ENCODE measurements around the gene HSPB7.
"Not testable (repeated sequence)": the region's sequence is repeated elsewhere in the genome, so short reads cannot be mapped to it uniquely, and the experiment has no call there.

The HSPB7 gene

DNA sequence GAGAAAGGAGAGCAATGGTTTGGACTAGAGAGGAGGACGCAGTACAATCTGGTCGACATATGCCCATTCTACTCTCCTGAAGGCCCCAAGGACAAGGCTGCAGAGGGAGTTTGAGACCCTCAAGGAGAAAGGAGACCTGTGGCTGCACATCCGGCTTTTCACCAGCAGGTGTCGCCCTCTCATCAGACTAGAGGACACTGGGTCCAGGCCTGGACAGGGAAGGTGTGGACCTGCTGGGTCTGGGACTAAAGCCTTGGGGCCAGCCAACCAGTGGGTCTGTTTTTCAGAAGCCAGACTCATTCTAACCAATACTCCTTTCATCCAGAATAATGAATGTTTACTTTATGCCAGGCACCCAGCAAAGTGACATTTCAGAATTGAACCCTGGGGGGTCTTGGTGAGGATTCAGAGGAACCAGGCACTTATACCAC, 8.8 kb downstream of the HSPB7 start:
- DNase-seq (ENCODE audit: low read depth in 1 of 2, low spot score in 1 of 2), result peak; percentile 44 to 53

DNA sequence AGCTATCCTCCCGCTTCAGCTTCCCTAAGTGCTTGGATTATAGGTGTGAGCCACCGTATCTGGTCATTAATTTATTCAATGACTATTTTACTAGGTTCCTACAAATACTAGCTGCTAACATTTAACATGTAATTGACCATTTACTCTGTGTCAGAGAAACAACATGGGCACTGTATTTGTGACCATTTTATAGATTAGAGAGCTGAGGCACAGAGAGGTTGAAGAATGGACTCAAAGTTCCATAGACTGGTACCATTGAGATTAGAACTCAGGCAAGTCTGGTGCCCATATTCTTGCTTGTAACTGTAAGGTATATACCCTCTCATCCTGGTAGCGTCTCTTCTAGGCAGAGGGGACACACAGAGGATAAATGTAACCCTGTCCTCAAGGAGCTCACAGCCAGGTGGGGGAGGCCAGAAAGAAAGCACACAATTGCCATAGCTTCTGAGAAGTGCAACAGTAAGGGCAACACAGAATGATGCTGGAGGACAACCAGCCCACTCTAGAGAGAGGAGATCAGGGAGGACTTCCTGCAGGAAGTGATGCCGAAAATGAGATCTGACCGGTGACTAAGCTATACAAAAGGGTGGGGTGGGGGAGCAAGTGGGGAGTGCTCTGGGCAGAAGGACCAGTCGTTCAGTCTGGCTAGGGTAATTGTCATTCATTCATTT, 10.0 kb downstream of the HSPB7 start:
- DNase-seq (ENCODE audit: low read depth in 1 of 2, low spot score in 1 of 2), result no peak

DNA sequence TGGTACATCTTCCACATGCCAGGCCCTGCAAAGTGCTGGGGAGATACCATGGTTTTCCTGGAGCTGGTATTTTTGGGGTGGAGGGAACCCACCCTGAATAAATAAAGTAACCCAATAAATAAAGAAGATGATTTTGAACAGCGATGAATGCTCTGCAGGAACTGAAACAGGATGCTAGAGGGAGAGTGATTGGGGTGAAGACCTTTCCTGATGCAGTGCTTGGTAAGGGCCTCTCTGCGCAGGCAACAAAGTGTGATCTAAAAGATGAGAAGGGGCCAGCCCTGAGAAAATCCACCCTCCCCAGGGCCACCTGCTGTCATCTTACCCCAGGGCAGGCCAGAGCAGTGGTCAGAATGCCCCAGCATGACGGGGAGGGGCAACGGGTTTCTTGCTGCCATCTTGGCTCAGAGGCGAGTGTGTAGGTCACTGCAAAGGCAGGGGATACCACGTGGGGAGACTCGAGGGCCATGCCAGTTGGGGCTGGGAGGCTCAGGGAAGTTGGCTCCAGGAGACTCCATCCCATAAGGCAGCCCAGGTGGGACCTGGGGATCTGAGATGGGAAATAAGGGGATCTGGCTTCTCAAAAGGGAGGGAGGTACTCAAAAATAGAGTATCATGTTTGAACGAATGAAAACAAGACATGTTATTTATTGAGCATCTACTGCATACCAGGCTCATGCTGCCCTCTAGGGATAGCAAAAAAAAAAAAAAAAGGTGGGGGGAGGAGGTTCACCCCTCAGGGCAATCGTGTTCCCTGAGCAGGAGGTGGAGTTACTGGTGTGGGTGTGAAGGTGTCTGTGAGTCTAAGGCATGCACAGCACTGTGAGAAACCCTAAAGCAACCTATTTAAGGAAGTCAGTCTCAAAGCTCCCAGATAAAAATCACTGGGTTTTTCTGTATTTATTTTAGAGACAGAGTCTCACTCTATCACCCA, 11.0 kb downstream of the HSPB7 start:
- DNase-seq (ENCODE audit: low read depth in 1 of 2, low spot score in 1 of 2), result no peak

DNA sequence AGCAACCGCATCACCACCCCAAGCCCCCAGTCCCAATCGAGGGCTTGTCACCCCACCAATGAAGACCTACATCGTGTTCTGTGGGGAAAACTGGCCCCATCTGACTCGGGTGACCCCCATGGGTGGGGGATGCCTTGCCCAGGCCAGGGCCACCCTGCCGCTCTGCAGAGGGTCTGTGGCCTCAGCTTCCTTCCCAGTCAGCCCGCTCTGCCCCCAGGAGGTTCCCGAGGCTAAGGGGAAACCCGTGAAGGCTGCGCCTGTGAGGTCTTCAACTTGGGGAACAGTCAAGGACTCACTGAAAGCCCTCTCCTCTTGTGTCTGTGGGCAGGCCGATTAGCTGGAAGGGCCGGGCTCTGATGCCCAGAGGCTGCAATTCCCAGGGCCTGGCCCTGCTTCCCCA, 11.8 kb downstream of the HSPB7 start:
- DNase-seq (ENCODE audit: low read depth in 1 of 2, low spot score in 1 of 2), result no peak

DNA sequence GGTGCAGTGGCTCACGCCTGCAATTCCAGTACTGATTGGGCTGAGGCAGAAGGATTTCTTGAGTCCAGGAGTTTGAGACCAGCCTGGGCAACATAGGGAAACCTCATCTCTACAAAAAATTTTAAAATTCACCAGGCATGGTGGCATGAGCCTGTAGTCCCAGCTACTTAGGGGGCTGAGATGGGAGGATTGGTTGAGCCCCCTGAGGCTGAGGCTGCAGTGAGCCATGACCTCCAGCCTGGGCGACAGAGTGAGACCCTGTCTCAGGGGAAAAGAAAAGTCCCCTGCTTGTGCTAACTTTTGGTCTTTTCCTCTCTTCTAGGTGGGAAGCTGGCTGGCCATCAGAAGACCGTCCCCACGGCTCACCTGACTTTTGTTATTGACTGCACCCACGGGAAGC, 12.2 kb downstream of the HSPB7 start:
- no peak for DNase-seq (ENCODE audit: low read depth in 1 of 2, low spot score in 1 of 2)

DNA sequence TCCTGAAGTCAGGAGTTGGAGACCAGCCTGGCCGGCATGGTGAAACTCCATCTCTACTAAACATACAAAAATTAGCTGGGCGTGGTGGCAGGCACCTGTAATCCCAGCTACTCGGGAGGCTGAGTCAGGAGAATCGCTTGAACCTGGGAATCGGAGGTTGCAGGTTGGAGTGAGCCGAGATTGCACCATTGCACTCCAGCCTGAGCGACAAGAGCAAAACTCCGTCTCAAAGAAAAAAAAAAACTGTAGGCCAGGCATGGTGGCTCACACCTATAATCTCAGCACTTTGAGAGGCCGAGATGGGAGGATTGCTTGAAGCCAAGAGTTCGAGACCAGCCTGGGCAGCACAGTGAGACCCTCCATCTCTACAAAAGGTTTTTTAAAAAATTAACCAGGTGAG, 16.6 kb downstream of the HSPB7 start:
- DNase-seq (ENCODE audit: low read depth in 1 of 2, low spot score in 1 of 2), result not testable (repeated sequence)

DNA sequence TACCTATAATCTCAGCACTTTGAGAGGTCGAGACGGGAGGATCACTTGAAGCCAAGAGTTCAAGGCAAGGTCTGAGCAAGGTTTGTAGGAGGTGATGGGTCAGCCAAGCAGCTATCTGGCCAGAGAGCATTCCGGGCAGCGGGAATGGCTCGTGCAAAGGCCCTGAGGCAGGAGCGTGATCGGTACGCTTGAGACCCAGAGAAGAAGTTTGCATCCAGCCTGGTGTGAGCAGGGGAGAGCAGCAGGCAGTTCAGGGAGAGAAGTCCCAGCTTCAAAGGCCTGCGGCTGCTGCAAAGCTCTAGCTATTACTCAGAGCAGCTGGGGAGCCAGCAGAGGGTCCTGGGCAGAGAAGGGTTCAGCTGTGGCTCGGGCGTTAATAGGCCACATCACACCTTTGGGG, 18.9 kb downstream of the HSPB7 start:
- no peak for DNase-seq (ENCODE audit: low read depth in 1 of 2, low spot score in 1 of 2)

DNA sequence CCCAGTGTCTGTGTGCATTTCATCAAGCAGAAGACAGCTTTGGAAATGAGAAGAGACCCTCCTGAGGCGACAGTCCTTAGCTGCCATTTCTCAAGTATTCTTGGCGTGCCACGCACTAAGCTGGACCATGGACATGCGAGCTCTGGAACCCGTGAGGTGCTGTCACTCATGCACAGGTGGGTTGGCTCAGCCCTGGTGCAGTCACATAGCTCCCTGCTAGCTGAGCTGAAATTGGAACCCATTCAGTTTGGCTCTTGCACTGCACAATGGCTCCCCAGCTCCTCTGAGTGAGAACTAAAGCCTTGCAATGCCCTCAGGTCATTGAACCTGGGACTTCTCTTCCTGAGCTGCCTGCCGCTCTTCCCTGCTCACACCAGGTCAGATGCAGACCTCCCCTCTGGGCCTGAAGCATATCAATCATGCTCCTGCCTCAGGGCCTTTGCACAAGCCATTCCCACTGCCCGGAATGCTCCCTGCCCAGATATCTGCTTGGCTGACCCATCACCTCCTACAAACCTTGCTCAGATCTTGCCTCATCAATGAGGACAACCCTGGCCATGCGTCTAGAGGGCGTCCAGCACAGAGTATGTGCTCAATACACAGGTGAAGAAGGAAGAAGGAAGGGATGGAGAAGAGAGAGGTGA, 20.1 kb downstream of the HSPB7 start:
- no peak for DNase-seq (ENCODE audit: low read depth in 1 of 2, low spot score in 1 of 2)

DNA sequence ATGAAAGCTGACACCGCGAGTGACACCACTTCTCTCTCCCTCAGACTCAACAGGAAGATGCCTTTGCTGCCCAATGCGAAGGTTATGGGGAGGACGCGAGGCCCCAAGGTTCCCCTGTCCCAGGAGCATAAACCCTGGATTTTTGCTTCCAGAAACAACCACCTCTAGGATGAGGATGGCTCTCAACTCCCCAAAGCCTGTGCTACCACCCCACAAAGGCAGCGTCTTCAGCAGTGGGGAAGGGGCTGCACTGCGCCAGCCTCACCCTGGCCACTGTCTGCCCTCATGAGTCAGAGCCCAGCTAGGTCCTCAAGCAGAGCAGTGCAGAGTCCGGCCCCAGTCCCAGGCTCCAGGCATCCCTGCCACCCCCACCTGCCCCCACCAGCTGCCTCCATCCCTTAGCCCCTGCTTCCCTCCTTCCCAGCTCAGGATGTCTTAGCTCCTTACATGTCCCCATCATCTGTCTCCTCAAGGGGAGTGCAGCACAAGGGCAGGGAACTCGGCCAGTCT, 20.7 kb downstream of the HSPB7 start:
- no peak for DNase-seq (ENCODE audit: low read depth in 1 of 2, low spot score in 1 of 2)

DNA sequence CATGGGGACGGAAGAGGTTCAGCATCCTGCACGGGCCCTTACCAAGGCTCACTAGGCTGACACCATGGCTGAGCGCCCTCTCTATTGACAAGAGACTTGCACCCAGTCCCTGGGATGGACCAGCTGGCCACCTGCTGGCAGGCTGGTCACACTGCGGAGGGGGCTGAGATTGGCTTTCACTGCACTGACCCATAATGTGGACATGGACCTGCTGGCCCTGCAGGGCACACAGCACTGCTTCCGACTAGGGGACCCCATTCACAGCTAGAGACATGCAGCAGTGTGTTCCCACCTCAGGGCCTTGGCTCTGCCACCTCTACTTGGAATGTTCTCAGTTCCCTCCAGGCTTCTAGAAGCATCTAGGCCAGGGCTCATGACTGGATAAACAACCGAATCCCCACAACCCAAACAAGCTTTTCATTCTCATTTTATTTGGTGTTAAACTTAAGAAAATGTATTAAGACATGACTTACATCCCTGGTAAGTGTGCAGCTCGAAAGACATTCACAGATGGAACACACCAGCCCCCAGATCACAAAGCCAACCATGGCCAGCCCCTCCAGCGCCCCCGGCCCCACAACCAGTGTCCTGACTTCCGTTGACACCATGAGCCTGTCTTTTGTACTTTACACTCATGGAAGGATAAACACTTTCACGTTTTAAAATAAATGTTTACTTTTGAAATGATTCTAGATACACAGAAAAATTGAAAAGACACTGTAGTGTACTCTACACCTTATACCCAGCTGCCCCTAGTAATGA, 23.1 kb downstream of the HSPB7 start:
- DNase-seq (ENCODE audit: low read depth in 1 of 2, low spot score in 1 of 2), result no peak

DNA sequence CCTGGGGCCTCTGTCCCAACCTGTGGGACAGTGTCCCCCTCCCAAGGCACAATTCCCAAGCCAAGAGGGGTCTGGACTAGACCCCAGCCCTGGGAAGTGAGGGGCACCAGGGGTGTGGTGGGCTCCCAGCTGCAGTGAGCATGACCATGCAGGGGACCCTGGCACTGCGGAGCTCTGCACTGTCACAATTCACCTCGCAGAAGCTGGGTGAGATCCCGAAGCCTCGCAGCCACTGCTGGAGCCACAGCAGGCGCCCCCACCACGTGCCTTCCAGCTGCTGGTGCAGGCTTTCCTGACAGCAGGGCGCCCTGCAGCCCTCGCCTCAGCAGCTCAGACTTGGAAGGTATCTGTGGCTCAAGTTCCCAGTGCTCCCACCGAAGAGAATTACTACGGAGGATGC, 23.8 kb downstream of the HSPB7 start:
- no peak for DNase-seq (ENCODE audit: low read depth in 1 of 2, low spot score in 1 of 2)

DNA sequence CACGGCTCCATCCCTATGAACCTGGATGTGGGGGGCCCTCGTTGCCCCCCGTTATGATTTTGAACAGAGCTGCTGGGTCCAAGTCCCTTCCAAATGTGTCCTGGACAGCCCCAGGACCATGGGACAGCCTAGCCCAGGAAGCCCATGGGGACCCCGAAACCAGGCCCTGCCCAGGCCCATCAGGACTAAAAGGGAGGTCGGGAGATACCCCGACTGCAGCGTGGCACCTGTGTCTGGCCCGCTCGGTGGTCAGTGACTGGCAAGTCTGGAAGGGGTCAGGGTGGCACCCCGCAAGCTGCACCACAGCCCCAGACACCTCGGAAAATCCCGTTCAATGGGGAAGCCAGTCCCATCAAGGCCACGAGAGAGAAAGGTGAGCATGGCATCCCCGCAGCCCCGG, 24.2 kb downstream of the HSPB7 start:
- DNase-seq (ENCODE audit: low read depth in 1 of 2, low spot score in 1 of 2), result no peak

DNA sequence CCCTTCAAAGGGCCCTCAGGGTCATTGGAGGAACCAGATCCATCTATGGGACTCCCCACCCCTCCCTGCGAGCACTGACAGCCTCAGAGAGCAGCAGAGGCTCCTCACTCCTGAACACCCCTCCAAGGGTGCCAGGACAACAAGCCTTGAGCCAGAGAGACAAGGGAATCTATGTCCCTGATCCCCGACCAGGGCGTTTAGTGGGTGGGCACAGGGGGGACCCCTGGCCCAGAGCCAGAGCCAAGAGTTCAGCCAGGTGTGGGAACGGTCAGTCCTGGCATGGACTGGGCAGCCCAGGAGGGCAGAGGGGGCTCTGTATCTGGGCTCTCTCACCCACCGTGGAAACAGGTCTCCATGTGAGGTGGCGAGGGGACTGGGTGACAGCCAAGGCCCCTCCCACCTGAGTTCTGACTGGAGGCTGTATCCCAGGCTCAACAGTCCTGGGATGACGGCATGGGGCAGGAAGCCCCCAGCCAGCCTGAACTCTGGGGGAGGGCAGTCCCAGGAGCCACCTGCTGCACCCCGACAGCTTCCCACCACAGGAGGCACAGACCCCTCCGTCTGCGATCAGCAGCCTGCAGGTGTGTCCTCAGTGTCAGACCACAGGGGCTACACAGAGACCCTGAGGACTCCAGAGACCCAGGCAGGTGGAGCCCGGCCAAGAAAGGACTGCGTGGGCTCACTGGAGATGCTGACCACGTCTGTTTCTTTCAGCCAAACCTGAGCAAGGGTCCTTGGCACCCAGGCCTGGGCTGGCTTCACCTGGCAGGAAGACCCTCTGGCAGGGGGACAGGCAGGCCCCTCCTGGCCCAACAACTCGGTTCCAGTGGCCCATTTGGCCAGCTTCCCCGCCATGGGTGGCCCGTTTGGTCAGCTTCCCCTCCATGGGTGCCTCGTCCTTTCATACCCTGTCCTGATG, 25.0 kb downstream of the HSPB7 start:
- no peak for DNase-seq (ENCODE audit: low read depth in 1 of 2, low spot score in 1 of 2)

DNA sequence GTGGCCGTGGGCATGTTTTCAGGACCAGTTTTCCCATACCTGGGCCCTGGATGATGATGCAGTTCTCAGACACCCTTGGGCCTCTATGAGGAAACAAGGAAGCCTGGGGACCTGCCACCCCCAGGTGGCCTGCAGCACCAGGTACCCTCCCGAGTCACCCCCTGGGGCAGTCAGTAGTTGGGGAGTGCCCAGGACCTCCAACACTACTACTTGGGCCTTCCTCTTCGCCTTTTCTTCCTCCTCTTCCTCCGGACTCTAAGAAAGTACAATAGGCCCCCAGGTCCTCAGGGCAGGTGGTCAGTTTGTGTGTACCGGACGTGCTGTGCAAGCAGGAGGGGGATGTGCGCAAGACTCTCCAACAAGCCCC, 25.7 kb downstream of the HSPB7 start:
- no peak for DNase-seq (ENCODE audit: low read depth in 1 of 2, low spot score in 1 of 2)

DNA sequence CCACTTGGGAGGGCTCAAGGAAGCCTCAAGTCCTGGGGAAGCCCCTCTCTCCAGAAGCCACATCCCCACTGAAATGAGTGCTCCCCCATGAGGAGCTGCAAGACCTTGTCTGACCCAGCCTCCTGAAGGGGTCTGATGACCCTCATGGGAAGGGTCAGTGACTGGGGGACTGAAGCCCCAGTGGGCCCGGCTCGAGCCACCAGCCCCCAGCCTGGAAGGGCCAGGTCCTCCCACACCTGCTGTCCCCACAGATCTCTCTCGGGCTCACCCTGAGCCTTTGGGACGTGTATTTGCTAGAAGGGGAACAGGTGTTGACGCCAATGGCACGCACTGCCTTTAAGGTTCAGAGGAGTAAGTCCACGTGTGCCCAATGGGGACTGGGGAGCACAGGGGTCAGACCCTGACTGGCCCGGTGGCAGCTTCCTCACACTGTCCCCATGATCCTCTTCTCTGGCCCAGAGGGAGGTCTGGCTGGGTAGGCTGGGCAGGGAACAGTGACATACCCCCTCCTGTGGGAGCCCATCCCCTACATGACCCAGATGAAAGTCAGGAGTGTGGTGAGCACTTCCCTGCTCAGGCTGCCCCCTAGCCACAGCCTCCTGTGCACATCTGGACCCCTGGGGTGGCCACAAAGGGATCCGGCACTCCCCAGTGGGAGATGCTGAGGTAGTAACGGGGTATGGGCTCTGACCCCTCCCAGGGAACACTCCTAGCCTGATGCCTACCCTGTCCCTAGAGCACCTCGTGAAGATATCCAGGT, 26.2 kb downstream of the HSPB7 start:
- DNase-seq (ENCODE audit: low read depth in 1 of 2, low spot score in 1 of 2), result no peak

DNA sequence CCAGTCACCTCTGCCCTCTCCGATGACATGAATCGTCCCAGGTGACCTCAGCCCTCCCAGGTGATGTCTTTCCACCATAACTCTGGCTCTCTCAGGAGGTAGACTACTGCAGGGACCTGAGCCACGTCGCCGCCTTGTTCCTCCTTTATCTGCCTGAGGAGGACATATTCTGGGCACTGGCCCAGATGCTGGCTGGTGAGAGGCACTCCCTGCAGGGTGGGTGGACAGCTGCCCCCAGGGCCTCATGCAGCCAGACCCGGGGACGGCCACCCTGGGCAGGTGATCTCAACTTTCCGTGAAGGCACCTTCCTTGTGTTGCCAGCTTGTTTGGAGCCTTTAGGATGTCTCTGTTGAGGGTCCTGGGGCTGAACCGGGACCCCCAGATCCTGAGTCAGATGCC, 28.1 kb downstream of the HSPB7 start:
- DNase-seq (ENCODE audit: low read depth in 1 of 2, low spot score in 1 of 2), result no peak

DNA sequence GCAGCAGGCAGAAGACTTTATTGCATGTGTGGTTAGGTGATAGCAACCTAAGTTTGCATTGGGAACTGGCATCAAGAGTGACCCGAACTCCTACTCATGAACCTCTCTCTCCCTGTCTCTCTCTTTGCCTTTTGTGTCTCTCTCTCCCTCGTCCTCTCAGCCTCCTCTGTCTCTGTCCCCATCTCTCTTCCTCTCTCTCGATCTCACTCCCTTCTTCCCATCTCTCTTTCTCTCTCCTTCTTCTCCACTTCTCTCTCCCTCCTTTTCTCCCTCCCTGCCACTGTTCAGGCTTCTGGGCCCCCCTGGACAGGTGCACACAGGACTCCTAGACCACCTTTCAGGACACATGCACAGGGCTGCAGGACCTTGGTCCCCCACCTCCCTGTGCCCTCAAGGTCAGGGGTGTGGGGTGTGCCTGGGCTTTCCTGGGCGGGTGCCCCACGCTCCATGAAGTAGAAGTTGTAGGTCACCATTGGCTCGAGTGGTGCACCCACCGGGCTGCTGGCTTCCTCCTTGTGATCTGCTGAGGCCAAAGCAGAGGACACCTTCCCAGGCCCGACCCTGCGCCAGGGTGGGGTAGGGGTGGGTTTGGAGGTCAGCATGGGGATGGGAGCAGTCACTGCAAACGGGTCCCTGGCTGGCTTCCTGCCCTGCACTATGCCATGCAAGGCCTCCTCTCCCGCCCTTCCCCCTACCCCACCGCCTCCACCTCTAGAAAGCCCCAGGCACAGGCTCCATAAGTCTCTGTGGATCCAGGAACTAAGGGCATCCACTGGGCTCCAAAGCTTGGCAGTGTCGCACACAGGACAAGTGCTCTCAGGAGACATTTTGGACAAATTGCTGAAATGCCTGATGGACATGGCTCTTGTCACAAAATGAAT, 28.7 kb downstream of the HSPB7 start:
- no peak for DNase-seq (ENCODE audit: low read depth in 1 of 2, low spot score in 1 of 2)

DNA sequence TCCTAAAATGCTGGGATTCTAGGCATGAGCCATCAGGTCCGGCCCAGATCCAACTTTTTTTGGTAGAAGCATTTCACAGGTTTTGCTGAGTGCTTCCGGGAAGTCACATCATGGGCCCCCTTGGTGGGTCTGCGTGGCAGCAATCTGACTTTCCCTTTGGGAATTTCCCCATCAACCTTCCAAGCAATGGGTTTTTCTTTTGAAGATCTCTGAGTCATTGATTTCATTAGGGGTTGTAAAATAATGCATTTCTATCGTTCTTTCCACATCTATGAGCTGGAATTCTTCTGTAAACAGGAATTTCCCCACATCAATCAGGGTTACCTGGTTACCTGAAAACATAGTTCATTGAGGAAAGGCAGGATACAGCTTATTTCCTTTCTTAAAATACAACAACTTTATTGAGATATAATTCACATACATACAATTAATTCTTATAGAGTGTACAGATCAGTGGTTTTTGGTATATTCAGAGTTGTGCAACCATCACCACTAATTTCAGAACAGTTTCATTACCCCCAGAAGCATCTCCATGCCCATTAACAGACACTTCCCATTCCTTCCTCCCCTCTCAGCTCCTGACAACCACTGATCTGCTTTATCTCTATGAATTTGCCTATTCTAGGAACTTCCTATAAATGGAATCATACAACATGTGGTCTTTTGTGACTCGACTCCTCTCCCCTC, 32.1 kb downstream of the HSPB7 start:
- no peak for DNase-seq (ENCODE audit: low read depth in 1 of 2, low spot score in 1 of 2)

Measured in activated T-helper 1 cell treated with anti-CD3 and anti-CD28 coated beads, Interleukin-2, amount 50 U/mL, for 16 hours (primary cell).